ENCODE measurements around the gene ZFYVE9.

GRCh38 chr1:52359676-52360594 is 218.0 kb downstream of the ZFYVE9 start:
- TF ChIP-seq CTCF (IDR thresholded peaks at IDR 0.05; ENCODE audit: low read length) (no peak), EZH2 (optimal IDR thresholded peaks at IDR 0.05; ENCODE audit: low read depth, low read length) (no peak)

Measured in MM.1S (cell line).